C4-2B (cell line): Measurements from ENCODE around the gene PRKAG2.

ENCODE experiments used
- ZFX ChIP-seq: fragments of 450-650 bp; IDR thresholded peaks from 2 replicates; pipeline ENCODE4 v1.6.1; 2017
- TF ChIP-seq, protein P1 (sequence below): fragments of 450-650 bp; conservative IDR thresholded peaks from 2 replicates; pipeline ENCODE4 v1.5.1; 2017; ENCODE audit warnings: mild to moderate bottlenecking

GRCh38 chr7:151658778-151659177 is 218.1 kb downstream of the PRKAG2 start:
- TF ChIP-seq, protein P1, sequence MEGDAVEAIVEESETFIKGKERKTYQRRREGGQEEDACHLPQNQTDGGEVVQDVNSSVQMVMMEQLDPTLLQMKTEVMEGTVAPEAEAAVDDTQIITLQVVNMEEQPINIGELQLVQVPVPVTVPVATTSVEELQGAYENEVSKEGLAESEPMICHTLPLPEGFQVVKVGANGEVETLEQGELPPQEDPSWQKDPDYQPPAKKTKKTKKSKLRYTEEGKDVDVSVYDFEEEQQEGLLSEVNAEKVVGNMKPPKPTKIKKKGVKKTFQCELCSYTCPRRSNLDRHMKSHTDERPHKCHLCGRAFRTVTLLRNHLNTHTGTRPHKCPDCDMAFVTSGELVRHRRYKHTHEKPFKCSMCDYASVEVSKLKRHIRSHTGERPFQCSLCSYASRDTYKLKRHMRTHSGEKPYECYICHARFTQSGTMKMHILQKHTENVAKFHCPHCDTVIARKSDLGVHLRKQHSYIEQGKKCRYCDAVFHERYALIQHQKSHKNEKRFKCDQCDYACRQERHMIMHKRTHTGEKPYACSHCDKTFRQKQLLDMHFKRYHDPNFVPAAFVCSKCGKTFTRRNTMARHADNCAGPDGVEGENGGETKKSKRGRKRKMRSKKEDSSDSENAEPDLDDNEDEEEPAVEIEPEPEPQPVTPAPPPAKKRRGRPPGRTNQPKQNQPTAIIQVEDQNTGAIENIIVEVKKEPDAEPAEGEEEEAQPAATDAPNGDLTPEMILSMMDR: no peak
- TF ChIP-seq ZFX: no peak
